GM21447 (cell line): ENCODE data around the gene MUC20.
"Not testable (repeated sequence)": the region's sequence is repeated elsewhere in the genome, so short reads cannot be mapped to it uniquely, and the experiment has no call there.

Experiments used
- ATAC-seq: cut with Tn5 transposase; IDR thresholded peaks from one replicate; pipeline ENCODE4 v1.9.1; 2021; ENCODE audit not compliant: unreplicated experiment

The MUC20 gene, protein sequence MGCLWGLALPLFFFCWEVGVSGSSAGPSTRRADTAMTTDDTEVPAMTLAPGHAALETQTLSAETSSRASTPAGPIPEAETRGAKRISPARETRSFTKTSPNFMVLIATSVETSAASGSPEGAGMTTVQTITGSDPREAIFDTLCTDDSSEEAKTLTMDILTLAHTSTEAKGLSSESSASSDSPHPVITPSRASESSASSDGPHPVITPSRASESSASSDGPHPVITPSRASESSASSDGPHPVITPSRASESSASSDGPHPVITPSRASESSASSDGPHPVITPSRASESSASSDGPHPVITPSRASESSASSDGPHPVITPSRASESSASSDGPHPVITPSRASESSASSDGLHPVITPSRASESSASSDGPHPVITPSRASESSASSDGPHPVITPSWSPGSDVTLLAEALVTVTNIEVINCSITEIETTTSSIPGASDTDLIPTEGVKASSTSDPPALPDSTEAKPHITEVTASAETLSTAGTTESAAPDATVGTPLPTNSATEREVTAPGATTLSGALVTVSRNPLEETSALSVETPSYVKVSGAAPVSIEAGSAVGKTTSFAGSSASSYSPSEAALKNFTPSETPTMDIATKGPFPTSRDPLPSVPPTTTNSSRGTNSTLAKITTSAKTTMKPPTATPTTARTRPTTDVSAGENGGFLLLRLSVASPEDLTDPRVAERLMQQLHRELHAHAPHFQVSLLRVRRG

DNA sequence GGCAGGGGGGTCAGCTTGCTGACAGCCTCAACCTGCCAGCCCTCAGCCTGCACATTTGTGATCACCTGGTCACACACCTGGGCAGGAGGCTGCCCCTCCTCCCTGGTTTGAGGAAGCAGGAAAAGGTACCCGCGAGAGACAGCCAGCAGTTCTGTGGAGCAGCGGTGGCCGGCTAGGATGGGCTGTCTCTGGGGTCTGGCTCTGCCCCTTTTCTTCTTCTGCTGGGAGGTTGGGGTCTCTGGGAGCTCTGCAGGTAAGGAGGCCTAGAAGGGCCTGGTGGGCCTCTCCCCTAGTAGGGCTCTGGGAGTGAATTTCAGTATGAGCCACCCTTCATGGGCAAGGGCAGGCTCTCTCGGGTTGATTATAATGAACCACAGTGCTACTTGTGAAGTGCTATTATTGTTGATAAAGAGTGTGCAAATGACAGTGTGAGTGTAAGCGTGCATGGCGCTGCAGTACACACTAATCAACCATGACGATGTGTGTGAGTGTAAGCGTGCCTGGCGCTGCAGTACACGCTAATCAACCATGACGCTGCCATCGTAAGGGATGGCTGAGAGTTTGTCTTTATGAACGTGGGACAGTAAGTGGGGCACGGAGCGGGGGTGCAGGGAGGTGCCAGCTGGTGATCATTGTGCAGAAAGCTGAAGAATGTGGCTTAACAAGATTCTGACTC, at the start of gene MUC20:
MUC20 (plus strand) TSS at position 148 of the 676 bp plus-strand sequence; CDS start at position 178, 30 bp downstream.
- ATAC-seq = not testable (repeated sequence)

DNA sequence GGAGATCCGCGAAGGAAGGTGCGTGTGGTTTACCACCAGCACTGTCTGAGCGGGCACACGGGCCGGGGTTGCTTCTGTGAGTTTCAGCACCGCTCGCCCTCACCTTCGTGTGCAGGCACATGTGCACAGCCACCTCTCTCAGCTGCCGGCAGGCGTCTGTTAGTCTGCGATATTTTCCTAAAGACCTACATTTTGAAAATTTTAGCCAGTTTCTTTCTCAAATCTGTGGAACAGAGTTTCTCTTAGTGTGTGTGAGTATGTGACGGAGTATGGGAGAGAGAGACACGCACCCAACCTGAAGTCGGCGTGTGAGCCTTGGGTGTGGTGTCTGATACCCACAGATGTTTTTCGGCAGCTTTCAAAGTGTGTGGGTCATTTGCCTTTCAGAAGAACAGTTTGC, 49.5 kb upstream of the MUC20 start:
- not testable (repeated sequence) for ATAC-seq

GRCh38 chr3:195673711-195674110, 47.1 kb upstream of the MUC20 start:
- not testable (repeated sequence) for ATAC-seq

DNA sequence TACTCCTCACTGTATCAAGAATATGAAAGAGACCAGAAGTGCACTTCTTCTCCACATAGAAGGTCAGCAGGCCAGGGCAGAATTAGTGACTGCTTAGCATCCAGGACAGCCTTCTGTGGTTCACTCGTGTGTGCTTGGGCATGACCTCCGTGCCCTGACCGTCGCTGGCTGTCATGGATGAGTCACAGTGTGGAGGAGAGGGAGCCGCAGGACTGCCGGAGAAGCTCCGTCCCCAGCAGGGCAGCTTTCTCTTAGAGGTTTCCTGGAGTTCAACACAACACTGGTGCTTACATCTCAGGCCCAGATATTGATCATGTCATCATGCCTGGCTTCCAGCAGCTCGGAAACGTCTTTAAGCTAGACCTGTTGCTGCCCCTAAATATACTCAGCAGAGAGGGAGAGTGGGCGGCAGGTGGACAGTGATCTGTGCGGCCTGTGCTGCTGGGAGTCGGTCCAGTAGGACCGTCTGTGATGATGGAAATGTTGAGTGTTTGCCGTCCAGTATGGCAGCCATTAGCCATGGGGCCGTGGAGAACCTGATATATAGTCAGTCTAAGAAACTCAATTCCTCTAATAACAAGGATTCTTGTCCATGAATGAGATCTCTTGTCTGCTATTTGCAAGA, 42.3 kb upstream of the MUC20 start:
- ATAC-seq = not testable (repeated sequence)

DNA sequence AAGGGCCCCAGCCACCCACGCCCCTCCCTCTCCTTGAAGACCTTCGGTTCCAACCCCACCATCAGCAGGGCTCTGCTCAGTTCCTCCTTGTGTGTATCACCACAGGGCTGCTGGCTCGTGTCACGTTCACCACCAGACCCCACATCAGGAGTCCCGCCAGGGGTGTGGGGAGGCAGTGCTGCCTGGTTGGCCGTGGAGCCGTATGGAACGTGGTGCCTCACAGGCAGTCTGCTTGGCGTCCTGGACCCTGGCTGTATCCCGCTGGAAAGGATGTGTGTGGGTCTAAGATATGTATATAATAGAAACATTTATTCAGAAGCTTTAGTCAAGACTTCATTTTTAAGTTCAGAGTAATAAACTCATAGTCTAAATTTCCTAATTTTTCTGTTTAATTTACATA, 40.1 kb upstream of the MUC20 start:
- ATAC-seq = not testable (repeated sequence)

DNA sequence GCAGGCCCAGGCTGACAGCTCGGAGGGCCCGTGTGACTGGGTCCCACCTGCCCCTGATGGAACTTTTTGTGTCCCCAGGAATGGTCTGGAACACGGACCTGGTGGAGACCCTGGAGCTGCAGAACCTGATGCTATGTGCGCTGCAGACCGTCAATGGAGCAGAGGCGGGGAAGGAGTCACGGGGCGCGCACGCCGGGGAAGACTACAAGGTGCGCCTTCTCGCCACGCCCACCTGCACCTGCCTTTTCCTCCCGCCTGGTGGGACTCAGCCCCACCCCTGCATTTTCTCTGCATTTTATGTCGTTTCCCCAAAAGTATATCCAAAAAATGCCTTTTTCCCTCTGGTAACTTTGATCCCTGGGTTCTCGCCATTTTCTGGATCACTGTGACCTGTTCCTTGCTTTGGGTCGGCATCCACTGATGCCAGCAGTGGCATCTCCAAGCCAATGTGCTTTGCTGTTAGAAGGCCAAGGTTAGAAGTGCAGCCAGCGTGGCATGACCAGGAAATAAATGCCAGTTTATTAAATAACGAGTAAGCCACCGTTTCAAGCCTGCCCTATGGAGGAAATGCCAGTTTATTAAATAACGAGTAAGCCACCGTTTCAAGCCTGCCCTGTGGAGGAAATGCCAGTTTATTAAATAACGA, 39.2 kb upstream of the MUC20 start:
- ATAC-seq = not testable (repeated sequence)

GRCh38 chr3:195682104-195682742, 38.6 kb upstream of the MUC20 start:
- not testable (repeated sequence) for ATAC-seq

GRCh38 chr3:195683722-195684526, 36.9 kb upstream of the MUC20 start:
- ATAC-seq = not testable (repeated sequence)

GRCh38 chr3:195684527-195685257, 36.1 kb upstream of the MUC20 start:
- not testable (repeated sequence) for ATAC-seq

GRCh38 chr3:195686537-195687208, 34.1 kb upstream of the MUC20 start:
- ATAC-seq = not testable (repeated sequence)

GRCh38 chr3:195687209-195687760, 33.5 kb upstream of the MUC20 start:
- ATAC-seq = not testable (repeated sequence)

- ATAC-seq = not testable (repeated sequence)
Observed at GRCh38 chr3:195688471-195689183, 32.2 kb upstream of the MUC20 start.

DNA sequence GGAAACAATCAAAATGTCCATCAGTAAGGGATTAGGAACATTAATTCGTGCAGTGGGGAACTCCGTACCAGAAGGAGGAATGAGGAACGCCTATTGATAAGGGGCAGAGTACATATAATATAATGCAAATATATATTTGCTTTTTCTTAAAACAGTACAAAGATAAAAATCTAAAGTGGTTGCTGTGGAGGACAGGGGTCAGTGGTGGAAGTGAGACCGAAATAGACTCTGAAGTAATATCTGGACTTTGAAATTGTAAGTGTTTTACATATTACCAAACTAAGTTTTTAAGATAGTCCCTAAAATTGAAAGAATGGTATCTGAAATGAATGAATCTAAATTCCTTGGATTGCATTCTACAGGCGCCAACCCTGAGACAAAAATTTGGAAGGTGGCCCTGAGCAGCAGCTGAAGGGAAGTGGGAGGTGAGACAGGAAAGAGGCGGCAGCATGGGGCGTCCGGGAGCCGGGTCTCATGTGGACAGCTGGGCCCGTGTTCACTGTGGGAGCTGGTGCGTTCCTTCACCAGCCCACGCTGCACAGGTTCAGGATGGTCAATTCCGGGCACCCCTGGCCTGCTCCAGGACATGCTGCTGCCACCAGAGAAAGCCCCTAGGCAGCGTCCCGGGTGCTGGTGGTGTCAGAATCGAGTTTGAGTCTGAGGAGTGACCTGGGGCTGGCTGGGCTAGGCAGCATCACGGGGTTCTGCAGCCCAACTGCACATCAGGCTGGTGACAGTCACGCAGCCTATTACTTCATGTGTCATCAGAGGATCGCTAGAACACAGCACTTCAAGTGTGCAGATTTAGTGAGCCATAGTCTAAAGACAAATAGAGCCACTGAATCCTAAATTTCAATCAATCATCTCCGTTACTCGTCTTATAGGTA, 31.4 kb upstream of the MUC20 start:
- ATAC-seq = not testable (repeated sequence)

DNA sequence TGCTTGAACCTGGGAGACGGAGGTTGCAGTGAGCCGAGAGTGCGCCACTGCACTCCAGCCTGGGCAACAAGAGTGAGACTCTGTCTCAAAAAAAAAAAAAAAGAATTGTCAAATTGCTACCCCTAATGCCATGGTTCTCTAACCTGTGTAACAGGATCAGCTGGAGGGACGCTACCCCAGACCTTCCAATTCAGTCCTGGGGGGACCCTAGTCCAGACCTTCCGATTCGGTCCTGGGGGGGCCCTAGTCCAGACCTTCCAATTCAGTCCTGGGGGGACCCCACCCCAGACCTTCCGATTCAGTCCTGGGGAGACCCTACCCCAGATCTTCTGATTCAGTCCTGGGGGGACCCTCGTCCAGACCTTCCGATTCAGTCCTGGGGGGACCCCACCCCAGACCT, 29.8 kb upstream of the MUC20 start:
- no peak for ATAC-seq

DNA sequence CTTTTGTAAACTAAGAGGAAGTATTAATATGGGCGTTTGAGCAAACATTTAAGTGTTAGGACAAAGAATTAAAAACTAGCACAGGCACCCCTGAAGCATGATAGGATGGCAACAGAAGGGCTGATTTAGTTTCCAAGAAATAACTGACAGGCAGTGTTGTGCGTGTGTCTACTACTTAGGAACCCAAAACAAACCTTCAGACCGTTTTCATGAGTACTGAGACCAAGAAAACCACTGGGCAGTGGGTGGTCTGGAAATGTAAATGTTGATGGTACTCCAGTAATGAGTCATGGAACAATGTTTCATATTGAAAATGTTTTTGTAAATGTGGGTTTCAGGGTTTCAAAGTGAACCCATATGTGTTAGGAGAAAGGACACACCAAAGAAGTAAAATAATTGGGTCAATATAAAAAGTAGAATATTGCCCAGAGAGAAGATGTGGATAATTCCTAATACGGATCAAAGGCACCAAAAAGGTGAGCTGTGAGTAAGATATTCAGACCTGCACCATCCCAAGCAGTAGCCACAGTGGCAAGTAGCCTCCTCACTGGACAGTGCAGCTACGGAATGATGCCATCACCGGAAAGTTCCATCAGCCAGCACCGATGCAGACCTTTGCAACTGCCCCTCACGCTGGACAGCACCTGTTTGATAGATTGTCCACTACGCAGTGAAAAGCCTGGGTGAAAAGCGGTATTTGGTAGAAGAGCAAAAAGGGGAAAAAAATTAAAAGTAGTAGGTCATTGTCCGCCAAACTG, 29.0 kb upstream of the MUC20 start:
- ATAC-seq = not testable (repeated sequence)
